ENCODE data around the gene RRAS. TPM values are rescaled to one million over a fixed set of nuclear protein-coding genes. Genes with fewer than 3 reads are reported as not detected.

RRAS gene
- polyA plus RNA-seq, 1 donor, result 29.1 TPM

DNA sequence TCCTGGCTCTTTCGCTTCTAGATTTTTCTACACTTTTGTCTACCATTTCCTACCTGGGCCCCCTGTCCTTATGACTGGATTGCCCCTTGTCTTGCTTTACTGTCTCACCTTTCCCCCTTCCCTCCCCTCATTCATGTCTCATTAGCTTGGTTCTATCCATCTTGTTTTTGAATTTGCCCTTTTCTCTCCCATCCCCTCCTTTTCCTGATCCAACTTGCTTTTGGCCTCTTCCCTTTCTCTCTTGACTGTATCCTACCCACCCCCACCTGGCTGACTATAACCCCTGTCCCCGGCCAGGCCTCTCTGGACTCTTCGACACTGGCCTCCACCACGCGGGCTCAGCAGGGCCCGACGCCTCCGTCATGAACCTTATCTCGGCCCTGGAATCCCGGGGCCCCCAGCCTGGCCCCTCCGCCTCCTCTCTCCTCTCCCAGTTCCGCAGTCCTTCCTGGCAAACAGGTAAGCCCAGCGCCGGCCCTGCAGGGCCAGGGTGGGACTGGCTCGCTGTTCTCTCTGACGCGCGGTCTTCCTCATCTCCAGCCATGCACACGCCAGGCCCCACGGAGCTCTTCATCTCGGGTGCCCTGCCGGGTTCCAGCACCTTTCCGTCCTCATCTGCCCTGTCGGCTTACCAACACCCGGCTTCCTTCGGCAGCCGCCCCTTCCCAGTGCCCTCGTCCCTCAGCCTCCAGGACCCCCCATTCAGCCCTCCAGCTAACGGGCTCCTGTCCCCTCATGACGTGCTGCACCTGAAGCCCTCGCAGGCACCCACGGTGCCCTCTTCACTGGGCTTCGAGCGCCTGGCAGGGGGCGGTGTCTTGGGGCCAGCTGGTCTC, 45.6 kb downstream of the RRAS start:
- DNase-seq, result no peak

DNA sequence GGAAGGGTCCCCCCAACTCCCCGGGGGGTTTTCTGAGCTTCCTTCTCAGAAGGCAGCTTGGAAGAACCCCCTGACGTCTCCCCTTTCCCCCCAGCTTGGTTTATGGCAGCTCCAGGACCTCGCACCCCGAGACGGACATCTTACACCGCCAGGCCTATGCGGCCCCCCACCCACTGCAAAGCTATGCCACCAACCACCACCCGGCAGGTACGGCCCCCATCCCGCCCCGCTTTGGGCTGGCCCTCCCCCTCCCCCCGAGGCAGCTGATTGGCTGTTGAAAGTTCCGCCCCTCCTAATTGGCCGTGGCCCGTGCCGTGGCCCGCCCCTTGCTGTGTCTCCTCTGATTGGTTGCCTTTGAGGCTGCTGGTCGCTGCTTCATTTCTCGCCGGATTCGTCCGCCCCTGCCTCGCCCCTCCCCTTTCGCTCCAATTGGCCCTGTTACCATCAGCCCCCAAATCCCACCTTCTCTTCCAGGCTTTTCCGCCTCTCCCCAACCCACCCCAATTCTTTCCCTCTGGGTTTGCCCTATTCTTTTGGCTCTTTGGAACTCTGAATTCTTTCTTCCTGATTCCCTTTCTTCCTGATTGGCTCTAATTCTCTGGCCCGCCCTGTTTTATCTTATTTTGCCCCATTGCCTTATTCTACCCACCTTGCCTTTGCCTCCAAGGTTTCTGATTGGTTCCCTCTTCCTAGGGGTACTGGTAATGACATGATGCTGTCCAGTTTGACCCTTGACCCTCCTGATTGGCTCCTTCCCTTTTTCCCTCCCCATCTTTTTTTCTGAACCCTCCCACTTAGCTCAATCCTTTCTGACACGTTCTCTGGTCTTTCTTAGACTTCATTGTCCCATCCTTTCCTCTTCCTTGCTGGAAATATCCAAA, 46.5 kb downstream of the RRAS start:
- peak; percentile 90 for DNase-seq

DNA sequence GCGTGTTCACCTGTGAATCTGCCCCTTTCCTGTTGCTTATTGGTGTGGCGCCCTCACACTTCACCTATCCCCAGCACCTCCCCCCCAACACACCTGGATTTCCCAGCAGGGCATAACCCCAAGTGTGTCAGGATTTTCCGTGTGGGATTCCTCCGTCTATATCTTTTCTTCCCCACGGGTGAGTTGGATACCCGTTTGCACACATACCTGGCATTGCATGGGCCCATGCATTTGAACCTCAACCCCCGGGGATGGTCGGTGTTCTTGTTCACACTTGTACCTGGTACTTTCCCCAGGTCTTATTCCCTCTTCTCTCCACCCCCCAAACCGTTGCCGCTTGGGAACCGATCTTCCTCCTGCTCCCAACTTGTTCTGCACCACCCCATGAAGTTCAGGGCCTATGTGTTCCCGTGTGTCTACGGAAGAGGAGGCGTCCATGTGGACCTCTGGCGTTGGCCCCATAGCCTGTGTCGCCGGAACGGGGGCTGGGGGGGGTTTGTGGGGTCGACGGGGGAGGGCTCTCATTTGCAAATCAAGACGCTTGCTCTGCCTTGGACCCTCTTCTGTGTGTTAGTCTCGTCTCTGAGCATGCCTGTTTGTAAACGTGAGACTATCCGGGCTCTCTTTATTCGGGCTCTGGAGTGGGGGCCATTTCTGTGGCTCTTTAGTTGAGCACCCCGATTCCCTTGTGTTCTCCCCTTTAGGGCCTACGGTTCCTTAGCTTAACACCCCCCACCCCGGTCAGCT, 47.3 kb downstream of the RRAS start:
- DNase-seq, result no peak

DNA sequence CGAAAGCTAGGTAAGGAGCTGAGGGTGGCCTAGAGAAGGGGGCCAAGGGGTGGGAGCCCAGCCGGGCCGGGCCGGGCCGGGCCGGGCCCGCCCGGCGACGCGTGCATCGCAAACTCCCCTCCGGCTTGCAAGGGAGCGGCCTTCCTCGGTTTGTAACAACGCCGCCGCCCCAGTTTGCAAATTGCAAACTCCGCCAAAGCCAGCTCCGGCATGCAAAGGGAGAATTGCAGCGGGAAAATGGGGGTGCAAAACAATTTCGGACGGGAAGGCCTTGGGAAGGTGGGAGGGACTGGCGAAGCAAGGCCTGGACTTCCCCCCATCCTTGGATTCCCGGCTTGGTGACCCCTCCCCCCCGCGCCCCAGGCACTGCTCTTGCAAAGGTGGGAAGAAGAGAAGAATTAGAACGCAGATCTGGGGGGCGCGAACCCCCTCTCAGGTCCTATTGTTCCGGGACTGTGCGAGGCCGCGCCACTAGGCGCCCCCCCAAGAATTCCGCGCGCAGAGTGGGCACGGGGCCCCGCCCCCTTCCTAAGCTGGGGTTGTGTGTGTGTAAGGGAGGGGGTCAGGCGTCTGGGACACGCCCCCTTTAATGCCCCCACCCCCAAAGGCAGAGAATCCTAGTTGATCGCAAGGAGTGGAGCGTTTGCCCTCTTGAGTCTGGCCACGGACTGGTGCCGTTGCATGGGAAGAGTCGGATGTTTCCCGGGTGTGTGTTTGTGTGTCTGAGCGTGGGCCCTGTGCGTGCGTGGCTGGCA, 48.0 kb downstream of the RRAS start:
- DNase-seq, result peak; percentile 55

DNA sequence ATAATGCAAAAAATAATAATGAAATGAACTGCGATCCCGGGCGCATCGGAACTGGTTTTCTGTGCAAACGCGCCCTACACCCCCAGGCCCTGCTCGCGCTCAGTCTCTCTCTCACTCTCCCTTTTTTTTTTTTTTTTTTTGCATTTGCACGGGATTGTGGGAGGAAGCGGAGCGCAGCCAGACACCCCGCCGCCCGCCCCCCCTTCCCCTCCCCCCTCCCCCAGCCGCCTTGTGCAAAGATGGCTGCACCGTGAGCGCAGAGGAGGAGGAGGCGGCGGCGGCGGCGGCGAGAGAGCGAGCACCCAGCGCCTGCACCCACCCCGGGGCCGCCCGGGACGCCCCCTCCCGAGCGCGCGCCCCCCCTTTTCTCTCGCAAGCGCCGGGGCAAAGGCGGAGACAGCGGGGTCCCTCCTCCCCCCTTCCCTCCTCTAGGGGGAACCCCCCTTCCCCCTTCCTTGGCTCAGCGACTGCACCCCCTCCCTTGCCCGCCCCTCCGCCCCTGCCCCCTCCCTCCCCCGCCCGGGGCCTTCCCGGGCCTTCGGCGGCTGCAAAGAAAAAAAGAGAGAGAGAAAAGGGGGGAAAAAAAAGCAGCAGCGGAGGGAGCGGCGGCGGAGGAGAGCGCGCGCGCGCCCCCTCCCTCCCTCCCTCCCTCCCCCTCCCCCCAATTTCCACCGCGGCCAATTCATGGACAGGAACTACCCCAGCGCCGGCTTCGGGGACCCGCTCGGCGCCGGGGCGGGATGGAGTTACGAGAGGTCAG, 48.8 kb downstream of the RRAS start, which contains the start of gene PRR12:
TSS of gene PRR12 (plus strand) at position 212 of the 760 bp plus-strand sequence. CDS start at position 685, 473 bp downstream.
- DNase-seq, result peak; percentile 73

DNA sequence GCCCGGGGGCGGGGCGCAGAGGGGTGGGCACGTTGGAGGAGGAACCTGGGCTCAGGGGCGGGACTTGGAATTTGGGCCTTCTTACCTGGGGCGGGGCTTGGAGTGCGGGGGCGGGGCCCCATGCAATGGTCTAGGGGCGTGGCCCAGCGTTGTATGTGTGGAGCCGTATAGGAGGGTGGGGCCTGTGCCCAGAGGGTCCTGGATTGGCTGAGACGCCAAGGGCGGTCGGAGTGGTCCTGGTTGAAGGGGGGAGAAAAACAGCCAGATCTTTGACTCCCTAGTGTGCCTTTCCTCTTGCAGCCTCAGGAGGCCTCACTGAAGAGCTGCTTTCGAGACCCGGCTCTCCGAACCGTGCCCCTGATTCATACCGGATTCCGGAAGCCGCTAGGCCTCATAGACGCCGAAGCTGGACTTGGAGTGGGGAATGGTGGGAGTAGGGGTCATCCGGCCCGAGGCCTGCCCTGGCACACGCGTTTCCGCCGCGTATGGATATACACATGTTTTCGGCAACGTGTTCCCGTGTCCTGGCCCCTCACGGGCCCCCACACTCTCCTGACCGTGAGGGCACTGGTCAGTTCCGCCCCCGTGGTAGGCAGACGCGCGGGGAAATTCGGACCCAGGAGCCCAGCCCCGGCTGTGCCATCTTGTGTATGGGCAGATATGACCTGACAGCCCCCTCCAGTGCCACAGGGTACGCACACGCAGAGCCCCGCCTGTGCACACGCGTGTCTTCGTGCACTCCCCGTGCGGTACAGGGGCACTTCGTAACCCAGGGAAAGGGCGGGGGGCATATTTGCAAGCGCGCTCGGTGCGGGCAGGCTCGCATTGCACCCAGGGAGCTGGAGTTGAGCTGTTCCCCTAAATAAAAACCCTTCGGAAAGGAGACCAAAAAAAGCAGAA, 49.6 kb downstream of the RRAS start:
- peak; percentile 89 for DNase-seq

DNA sequence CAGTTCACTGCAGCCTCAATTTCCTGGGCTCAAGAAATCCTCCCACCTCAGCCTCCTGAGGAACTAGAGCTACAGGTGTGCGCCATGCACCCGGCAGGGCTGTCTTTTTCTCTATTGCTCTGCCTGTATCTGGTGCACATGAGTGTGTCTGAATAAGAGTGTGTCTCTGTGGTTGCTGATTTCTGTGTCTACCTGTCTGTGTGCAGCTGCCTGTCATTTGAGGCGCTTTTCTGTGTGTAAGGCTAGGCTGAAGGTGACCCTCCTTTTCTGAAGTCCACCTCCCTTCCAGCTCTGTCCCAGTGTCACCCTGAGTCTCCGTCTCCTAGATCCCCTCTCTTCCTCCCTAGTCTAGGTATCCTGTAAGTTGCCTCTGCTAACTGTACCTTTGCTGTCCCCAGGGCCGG, 50.4 kb downstream of the RRAS start:
- no peak for DNase-seq

DNA sequence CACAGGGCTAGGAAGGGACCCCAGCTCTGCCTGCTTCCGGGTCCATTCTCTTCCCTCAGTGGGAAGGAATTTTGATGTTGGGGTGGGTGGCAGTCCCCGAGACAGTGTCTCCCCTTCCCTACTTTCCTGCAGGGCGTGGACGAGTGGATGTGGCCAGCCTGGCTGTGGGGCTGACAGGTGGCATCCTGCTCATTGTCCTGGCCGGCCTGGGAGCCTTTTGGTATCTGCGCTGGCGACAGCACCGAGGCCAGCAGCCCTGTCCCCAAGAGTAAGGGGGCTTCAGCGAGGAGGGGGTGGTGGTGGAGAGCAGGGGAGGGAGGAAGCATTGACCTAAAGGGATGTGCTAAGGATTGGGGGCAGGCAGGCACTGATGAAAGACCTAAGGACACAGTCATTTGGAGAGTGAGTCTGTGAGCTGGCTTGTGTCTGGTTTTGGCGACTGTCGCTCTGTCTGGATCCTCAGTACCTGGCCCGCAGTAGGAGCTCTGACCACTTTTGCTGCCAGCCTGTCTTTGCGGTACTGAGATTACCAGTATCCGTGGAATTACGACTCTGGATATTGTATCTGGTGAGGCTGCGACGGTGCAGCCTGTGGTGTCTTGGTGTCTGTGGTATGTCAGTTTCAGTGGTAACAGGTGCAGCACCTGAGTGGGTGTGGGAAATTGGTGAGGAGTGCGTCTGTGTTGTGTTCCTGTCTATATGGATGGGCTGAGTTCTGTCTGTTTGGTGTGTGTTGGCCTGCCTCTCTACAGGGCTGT, 51.4 kb downstream of the RRAS start:
- DNase-seq, result no peak

DNA sequence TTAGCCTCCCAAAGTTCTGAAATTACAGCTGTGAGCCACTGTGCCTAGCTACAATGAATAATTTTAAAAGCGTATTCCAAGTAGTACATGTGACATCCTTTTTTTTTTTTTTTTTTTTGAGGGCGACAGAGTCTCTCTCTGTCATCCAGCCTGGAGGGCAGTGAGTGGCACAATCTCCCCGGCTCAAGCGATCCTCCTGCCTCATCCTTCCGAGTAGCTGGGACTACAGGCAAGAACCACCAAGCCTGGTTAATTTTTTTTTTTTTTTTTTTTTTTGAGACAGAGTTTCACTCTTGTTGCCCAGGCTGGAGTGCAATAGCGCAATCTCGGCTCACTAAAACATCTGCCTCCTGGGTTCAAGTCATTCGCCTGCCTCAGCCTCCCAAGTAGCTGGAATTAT, 52.7 kb downstream of the RRAS start:
- no peak for DNase-seq

Other genes starting within 250 kb of the RRAS start
- gene PTH2, start 216.7 kb downstream of the RRAS start, polyA plus RNA-seq (ENCODE audit: insufficient read length), result not detected
- not detected for gene GFY, start 214.8 kb downstream of the RRAS start, polyA plus RNA-seq (ENCODE audit: insufficient read length)
- 0.76 TPM for gene SLC17A7, start 198.6 kb downstream of the RRAS start, polyA plus RNA-seq (ENCODE audit: insufficient read length)
- gene PIH1D1, start 188.3 kb downstream of the RRAS start, polyA plus RNA-seq (ENCODE audit: insufficient read length), result 43.8 TPM
- gene ALDH16A1, start 186.9 kb downstream of the RRAS start, polyA plus RNA-seq (ENCODE audit: insufficient read length), result 14.8 TPM
- gene FLT3LG, start 165.9 kb downstream of the RRAS start, polyA plus RNA-seq (ENCODE audit: insufficient read length), result 3.5 TPM
- 4,873 TPM for gene RPL13A, start 152.5 kb downstream of the RRAS start, polyA plus RNA-seq (ENCODE audit: insufficient read length)
- gene RPS11, start 143.7 kb downstream of the RRAS start, polyA plus RNA-seq (ENCODE audit: insufficient read length), result 3,298 TPM
- gene FCGRT, start 127.5 kb downstream of the RRAS start, polyA plus RNA-seq (ENCODE audit: insufficient read length), result 178 TPM
- gene RCN3, start 112.1 kb downstream of the RRAS start, polyA plus RNA-seq (ENCODE audit: insufficient read length), result 44.5 TPM
- 59.7 TPM for gene NOSIP, start 59.6 kb downstream of the RRAS start, polyA plus RNA-seq (ENCODE audit: insufficient read length)
- 0.18 TPM for gene PRRG2, start 58.8 kb downstream of the RRAS start, polyA plus RNA-seq (ENCODE audit: insufficient read length)
- 23.3 TPM for gene PRR12, start 49.0 kb downstream of the RRAS start, polyA plus RNA-seq (ENCODE audit: insufficient read length)
- 36.4 TPM for gene SCAF1, start 2.1 kb upstream of the RRAS start, polyA plus RNA-seq (ENCODE audit: insufficient read length)
- 38.7 TPM for gene IRF3, start 25.7 kb upstream of the RRAS start, polyA plus RNA-seq (ENCODE audit: insufficient read length)
- gene BCL2L12, start 25.8 kb upstream of the RRAS start, polyA plus RNA-seq (ENCODE audit: insufficient read length), result 35.9 TPM
- gene PRMT1, start 37.1 kb upstream of the RRAS start, polyA plus RNA-seq (ENCODE audit: insufficient read length), result 214 TPM
- gene ADM5, start 49.5 kb upstream of the RRAS start, polyA plus RNA-seq (ENCODE audit: insufficient read length), result 2.2 TPM
- gene CPT1C, start 51.0 kb upstream of the RRAS start, polyA plus RNA-seq (ENCODE audit: insufficient read length), result 6.2 TPM
- 0.94 TPM for gene TSKS, start 123.2 kb upstream of the RRAS start, polyA plus RNA-seq (ENCODE audit: insufficient read length)
- gene AP2A1, start 126.9 kb upstream of the RRAS start, polyA plus RNA-seq (ENCODE audit: insufficient read length), result 68.3 TPM
- 18.3 TPM for gene FUZ, start 173.1 kb upstream of the RRAS start, polyA plus RNA-seq (ENCODE audit: insufficient read length)
- 33.0 TPM for gene MED25, start 178.1 kb upstream of the RRAS start, polyA plus RNA-seq (ENCODE audit: insufficient read length)
- gene PTOV1, start 211.0 kb upstream of the RRAS start, polyA plus RNA-seq (ENCODE audit: insufficient read length), result 254 TPM
- 34.3 TPM for gene PNKP, start 227.4 kb upstream of the RRAS start, polyA plus RNA-seq (ENCODE audit: insufficient read length)
- 42.7 TPM for gene AKT1S1, start 237.2 kb upstream of the RRAS start, polyA plus RNA-seq (ENCODE audit: insufficient read length)
- 49.1 TPM for gene TBC1D17, start 237.6 kb upstream of the RRAS start, polyA plus RNA-seq (ENCODE audit: insufficient read length)

Data from hindlimb muscle (tissue), 1 donor.